HUES48 (cell line): ENCODE measurements around the gene AGTR1.

ENCODE experiments used
- H3K27ac ChIP-seq: one replicate; pipeline ENCODE4 v1.7.0; 2013; ENCODE audit warnings: low read depth, low read length, inconsistent platforms
- H3K27me3 ChIP-seq: 2 replicates; pipeline ENCODE4 v1.6.1; 2013; ENCODE audit warnings: mild to moderate bottlenecking, low read length; ENCODE audit not compliant: control insufficient read depth, insufficient read depth
- H3K36me3 ChIP-seq: 2 replicates; pipeline ENCODE4 v1.6.1; 2013; ENCODE audit warnings: low read length; ENCODE audit not compliant: control insufficient read depth, insufficient read depth
- H3K4me1 ChIP-seq: 2 replicates; pipeline ENCODE4 v1.6.1; 2013; ENCODE audit warnings: mild to moderate bottlenecking, low read length; ENCODE audit not compliant: control insufficient read depth, insufficient read depth
- H3K4me3 ChIP-seq: 2 replicates; pipeline ENCODE4 v1.5.1; 2013; ENCODE audit warnings: mild to moderate bottlenecking, low read depth, low read length
- H3K9ac ChIP-seq: 2 replicates; pipeline ENCODE4 v1.6.1; 2013; ENCODE audit warnings: mild to moderate bottlenecking, low read depth, low read length, moderate library complexity
- H3K9me3 ChIP-seq: 2 replicates; pipeline ENCODE4 v1.6.1; 2013; ENCODE audit warnings: low read length; ENCODE audit not compliant: control insufficient read depth, insufficient read depth

Gene AGTR1

DNA sequence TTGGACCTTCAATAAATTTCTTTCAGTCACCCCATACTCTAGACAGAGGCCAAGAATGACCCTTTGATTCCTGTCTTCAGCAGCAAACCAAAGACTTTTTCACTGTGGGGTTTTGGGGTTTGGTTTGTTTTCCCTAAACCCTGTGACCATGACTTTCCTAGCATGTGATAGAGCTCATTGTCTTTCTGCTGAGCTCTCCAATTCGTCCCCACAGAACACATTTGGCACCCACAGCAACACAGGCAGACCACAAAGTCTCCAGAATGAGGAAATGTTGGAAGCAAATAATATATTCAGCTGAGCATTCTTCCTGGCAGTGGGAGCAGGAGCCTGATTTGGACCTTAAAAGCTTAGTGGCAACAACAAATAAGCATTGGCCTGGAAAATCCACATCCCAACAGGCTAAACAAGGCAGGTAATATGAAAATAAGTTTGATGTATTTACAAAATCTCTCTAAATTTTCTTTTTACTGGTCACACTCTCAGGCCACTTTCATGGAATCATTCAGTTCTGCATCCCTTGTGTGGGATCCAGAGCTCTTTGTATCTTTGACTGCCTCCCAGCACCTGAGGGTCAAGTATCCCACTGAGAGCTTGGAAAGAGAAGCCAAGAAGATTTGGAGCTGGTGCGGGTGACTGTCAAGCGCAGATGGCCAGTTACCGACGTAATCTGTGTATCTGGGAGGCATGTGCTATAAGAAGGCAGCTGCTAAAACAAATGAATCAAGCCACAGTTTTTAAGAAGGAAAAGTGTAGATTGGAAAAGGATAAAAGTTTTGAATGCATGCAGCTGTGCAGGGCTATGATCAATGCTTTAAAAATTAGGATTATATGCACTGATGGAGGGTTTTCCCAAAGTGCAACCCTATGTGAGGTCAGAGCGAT is 93.4 kb downstream of the AGTR1 start:
- Histone ChIP-seq H3K9me3 (peaks cover 7% of the 10 kb centered on the region), H3K36me3 (no peaks in the 10 kb centered on the region), H3K9ac (no peak overlapping the region), H3K27ac (no peak overlapping the region), H3K4me1 (peaks cover 7% of the 10 kb centered on the region; the same call in 1 of the 2 replicates), H3K27me3 (no peaks in the 10 kb centered on the region), H3K4me3 (no peak overlapping the region)

DNA sequence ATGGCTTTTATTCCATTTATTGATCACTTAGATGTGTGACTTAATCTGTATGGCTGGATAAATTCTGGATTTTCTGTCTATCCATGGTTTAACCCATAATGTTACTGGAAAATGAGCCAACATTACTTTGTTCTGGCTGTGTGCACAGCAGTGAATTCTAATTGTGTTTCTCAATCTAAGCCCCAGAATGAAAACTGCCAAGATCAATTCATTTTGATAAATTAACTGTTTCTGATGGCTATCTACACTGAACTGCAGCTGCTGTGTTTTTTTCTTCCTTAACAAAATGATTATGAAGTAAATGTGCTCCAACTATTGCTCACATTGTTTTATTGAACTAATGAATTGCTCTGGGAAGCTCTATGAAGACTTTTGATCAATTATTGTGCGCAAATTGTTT is 94.2 kb downstream of the AGTR1 start:
- H3K9me3 ChIP-seq, result peaks cover 2% of the 10 kb centered on the region
- no peaks in the 10 kb centered on the region for H3K27me3 ChIP-seq
- H3K27ac ChIP-seq, result no peak overlapping the region
- no peak overlapping the region for H3K4me3 ChIP-seq
- no peak overlapping the region for H3K9ac ChIP-seq
- H3K4me1 ChIP-seq, result peaks cover 11% of the 10 kb centered on the region
- H3K36me3 ChIP-seq, result no peaks in the 10 kb centered on the region

DNA sequence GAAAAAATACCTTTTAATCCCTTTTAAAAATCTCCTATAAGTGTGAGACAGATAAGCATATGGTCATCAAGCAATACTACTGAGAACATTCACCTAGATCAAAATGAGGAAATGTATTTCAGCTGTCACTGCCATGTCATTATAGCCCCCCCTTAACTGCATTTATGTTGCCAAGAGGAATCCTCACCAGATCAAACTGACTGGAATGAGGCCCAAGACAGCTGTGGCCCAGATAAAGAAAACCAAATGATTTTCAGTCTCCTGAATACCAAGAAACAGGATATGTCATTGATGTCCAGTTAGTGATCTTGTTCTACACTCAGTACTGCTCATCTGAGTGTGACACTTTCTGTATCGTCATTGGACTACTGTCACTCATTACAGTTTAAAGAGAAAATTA is 94.8 kb downstream of the AGTR1 start:
- H3K9me3 ChIP-seq, result no peaks in the 10 kb centered on the region
- no peaks in the 10 kb centered on the region for H3K36me3 ChIP-seq
- H3K27ac ChIP-seq, result no peak overlapping the region
- H3K9ac ChIP-seq, result no peak overlapping the region
- H3K27me3 ChIP-seq, result no peaks in the 10 kb centered on the region
- H3K4me1 ChIP-seq, result peaks cover 17% of the 10 kb centered on the region
- H3K4me3 ChIP-seq, result no peak overlapping the region
